ENCODE results near the gene PSMB7.

Gene PSMB7

DNA sequence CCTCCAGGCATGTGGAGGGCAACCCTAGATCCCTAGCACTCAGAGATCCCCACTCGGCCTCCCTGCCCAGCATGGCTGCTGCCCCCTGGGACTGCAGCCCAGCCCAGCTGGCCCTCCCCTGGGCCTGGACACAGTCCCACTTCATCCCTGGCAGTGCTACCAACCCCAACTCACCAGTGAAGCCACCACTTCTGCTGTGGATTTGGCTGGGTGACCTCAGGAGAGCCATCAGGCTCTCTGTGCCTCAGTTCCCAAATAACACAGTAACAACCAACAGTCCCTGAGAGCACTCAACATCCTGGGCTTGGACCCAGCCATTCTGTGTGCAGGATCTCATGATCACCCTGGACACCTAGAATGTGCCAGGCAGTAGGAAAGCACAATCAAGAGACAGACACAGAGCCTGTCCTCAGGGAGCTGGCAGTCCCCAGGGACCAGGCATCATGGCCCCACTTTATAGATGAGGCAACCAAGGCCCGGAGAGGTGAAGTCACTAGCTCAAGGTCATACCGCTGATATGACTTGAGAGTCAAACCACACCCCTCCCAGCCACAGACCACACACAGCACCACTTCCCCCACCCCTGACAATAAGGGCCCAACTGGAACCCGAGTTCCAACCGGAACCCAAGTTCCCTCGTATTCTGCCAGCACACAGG lies 4.7 kb upstream of the PSMB7 start:
- DNase-seq (ENCODE audit: extremely low spot score): no peak
- POLR2A ChIA-PET: interaction anchor here (0.6 kb wide), 1 partner anchor 172 kb away, joined by 3 read pairs; no protein-coding TSS in a partner anchor
- no peak for TF ChIP-seq CTCF (IDR thresholded peaks at IDR 0.05; ENCODE audit: control extremely low read depth, extremely low read depth, low read depth, missing control alignments)
- CTCF ChIA-PET: interaction anchor here (0.7 to 8.8 kb wide), 16 partner anchors 10 to 432 kb away, joined by 3 to 115 read pairs (median 4); no protein-coding TSS in a partner anchor

- CTCF ChIA-PET: interaction anchor here (0.8 to 2.5 kb wide), 6 partner anchors 11 to 121 kb away, joined by 3 to 10 read pairs (median 5); no protein-coding TSS in a partner anchor
- POLR2A ChIA-PET: no interaction called here
- DNase-seq (ENCODE audit: extremely low spot score): no peak
- no peak for TF ChIP-seq CTCF (IDR thresholded peaks at IDR 0.05; ENCODE audit: control extremely low read depth, extremely low read depth, low read depth, missing control alignments)
These were observed 726 bp upstream of the PSMB7 start for GRCh38 chr9:124415852-124416484.

GRCh38 chr9:124414612-124415011 lies 630 bp downstream of the PSMB7 start:
- POLR2A ChIA-PET: interaction anchor here (0.6 kb wide), 1 partner anchor 17 kb away, joined by 3 read pairs; no protein-coding TSS in a partner anchor
- TF ChIP-seq CTCF (IDR thresholded peaks at IDR 0.05; ENCODE audit: control extremely low read depth, extremely low read depth, low read depth, missing control alignments): no peak
- no peak for DNase-seq (ENCODE audit: extremely low spot score)
- CTCF ChIA-PET: interaction anchor here (1.0 to 2.5 kb wide), 5 partner anchors 10 to 288 kb away, joined by 3 to 10 read pairs (median 7); no protein-coding TSS in a partner anchor

- no peak for TF ChIP-seq CTCF (IDR thresholded peaks at IDR 0.05; ENCODE audit: control extremely low read depth, extremely low read depth, low read depth, missing control alignments)
- CTCF ChIA-PET: interaction anchor here (1.0 to 1.4 kb wide), 3 partner anchors 10 to 285 kb away, joined by 4 to 8 read pairs (median 4); no protein-coding TSS in a partner anchor
- no peak for DNase-seq (ENCODE audit: extremely low spot score)
- POLR2A ChIA-PET: no interaction called here
These were observed 3.0 kb downstream of the PSMB7 start for GRCh38 chr9:124412228-124412575.

DNA sequence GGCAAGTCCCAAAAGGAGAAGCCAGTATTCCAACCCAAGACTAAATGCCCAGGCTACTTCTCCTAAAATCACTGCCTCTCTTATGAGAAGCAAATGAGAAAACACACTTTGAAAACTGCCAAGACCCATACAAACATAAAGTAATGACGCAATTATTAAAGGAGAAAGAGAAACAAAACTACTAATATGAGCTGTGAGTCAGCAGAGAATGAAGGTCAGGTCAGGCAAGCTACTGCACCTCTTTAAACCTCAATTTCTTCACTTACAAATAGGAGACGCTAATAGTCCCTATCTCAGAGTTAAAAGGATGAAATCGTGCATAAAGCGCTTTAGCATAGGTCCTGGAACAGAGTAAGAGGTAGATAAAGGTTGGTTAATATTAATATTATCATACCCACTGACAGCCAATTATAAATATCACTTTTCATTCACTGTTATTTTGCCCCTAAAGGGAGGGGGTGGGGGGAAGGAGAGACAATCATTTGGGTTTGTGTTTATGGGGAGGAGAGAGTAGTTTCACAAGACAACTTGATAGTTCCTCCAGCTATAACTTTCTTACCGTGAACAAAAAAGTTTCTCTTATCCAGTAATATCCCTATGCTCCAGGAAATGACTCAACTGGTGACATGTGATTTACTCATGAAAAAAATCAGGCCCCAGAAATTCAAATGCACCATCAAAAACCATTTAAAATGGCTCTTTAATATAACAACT lies 3.6 kb downstream of the PSMB7 start:
- ChIA-PET POLR2A (no interaction called here), CTCF (interaction anchor here (1.0 to 1.4 kb wide), 3 partner anchors 10 to 285 kb away, joined by 4 to 8 read pairs (median 4); no protein-coding TSS in a partner anchor)
- no peak for TF ChIP-seq CTCF (IDR thresholded peaks at IDR 0.05; ENCODE audit: control extremely low read depth, extremely low read depth, low read depth, missing control alignments)
- DNase-seq (ENCODE audit: extremely low spot score): no peak

DNA sequence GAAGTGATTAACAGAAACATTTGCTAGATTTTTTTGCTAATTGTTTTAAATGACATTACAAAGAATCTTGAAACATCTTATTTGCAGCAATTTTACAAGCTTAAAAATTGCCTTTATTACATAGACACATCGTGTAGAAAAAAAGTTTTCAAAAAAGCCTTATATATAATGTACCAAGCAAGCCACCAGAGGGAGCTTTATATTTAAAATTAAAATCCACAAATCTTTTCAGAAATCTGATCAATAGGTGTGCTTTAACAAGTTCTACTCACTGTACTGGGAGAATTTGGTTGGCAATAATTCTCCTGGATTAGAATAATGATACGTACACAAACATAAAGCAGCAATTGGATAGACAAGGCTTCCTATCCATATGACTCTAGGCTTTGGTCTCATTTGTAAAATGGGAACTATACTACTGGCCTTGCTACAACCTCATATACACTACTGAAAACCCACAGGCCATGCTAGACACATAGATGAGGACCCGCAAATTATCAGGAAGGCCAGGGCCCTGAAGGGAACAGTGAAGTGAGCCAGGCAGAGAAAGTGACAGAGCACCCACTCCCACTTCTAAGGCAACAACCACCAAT lies 4.8 kb downstream of the PSMB7 start:
- DNase-seq (ENCODE audit: extremely low spot score): no peak
- POLR2A ChIA-PET: no interaction called here
- CTCF ChIA-PET: interaction anchor here (0.9 to 1.4 kb wide), 7 partner anchors 9 to 126 kb away, joined by 3 to 9 read pairs (median 6); no protein-coding TSS in a partner anchor
- no peak for TF ChIP-seq CTCF (IDR thresholded peaks at IDR 0.05; ENCODE audit: control extremely low read depth, extremely low read depth, low read depth, missing control alignments)

Measured in GM10248 (cell line).